T-helper 1 cell (primary cell): Measurements from ENCODE around the gene GTF3C1.

Experiments
- DNase-seq, 5 donors: peaks; one replicate each; pipeline ENCODE4 v3.0.0-alpha.2; 2012 to 2020

GTF3C1 gene

DNA sequence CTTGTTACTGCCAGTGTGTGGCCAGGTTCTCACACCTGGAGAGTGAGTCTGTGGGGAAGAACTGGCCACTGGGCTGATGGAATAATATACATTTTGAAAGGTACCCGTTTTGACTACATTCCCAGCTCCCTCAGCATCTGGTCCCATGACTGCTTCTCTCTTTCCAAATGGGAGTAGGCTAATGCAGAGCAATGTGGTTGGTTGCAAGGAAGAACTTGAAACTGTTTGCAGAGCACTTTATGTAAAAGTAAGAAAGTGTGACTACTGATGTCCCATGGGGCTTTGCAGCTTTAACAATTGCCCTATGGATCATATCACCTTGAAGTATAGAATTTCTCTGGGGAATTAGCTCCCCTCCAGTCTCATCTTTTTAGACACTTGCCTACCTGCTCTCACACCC, 9.2 kb upstream of the GTF3C1 start:
- no peak for DNase-seq

DNA sequence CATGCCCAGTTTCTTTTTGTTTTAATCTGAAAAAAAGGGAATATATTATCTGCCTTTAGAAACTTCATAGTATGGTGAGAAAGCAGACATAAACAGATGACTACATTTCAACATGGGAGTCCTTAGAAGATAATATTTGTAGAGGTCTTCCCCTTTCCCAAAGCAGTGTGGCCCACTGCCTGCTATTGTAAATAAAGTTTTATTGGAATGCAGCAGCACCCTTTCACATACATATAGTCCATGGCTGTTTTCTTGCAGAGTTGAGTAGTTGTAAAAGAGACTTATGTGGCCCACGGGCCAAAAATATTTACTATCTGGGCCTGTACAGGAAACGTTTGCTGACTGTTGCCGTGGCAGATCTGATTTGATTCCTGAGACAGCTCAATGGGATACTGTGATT, 8.7 kb upstream of the GTF3C1 start:
- no peak for DNase-seq

DNA sequence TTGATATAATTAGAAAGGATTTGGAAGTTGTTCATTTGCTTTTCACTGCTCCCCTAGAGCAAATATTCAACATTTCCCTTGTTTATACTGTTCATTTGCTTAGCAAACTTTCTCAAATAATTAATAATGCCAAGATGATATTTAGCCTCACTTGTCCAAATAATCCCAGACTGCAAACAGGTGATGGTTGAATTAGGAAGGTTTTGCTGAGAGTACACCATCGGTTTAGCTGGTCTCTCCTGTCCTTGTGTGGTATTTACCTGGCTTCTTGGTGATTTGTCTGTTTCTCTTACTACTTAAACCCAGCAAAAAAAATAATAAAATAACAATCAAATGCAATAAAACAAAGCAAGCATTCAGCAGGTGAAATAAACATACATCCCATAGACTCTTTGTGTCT, 6.8 kb upstream of the GTF3C1 start:
- no peak for DNase-seq

DNA sequence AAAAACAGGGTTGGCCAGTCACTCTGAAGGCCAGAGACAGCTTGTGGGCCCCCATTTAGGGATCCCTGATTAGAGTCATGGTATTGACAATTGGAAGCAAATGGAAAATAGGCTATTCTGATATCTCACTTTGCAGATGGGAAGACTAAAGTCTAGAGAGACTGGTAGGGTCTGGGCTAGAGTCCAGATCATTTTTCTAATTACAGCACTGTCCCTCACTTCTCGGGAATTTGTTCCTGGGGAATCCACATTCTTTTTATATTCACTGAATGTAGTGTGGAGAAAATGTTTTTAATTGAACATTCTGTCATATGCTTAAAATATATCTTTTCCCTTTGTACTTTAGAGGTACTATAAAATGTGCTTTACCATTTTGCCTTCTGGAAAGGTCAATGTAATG, 1.3 kb upstream of the GTF3C1 start:
- DNase-seq = no peak

DNA sequence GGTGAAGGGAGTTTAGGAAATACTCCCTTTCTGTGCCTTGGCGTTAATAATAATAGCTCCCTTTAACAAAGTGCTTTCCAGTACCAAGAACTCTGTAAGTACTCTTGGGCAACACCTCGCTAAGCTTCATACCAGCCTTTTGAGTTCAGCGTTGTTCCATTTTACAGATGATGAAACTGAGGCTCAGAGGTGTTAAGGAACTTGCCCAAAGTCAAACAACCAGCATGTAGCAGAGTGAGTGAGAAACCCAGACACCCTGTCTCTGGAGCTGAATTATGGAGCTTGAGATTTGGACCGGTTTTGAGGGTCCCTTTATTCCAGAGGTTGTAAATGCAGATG, 838 bp upstream of the GTF3C1 start:
- no peak for DNase-seq

DNA sequence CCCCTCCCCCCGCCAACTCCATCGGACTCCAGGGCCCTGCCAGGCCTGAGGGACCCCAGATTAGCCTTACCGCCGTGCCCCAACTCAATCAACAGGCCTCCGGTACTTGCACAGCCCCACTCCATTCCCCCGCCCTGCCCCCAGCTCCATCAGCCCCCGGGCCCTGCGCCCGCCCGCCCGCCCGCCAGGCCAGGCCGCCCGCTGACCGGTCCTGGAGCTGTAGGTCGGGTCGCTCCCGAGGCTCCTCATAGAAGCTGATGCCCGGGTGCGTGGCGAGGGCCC, 308 bp downstream of the GTF3C1 start:
- DNase-seq = peak in 2 of 5 donors; percentile 2 to 10

DNA sequence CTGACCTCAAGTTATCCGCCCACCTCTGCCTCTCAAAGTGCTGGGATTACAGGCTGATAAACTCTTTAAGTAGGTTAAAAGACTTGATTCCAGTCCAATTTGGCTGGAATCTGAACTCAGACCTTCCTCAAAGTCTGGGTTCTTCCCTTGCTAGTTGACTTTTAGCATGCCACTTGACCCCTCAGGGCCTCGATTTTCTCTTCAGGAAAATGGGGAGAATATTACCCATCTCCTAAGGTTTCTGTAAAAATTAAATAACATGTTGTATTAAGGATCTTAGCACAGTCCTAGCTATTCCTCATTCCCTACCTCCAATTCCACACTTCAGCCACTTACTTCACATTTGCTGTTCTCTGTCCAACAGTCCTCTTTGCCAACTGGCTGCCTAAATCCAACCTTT, 1.9 kb downstream of the GTF3C1 start:
- DNase-seq = no peak

DNA sequence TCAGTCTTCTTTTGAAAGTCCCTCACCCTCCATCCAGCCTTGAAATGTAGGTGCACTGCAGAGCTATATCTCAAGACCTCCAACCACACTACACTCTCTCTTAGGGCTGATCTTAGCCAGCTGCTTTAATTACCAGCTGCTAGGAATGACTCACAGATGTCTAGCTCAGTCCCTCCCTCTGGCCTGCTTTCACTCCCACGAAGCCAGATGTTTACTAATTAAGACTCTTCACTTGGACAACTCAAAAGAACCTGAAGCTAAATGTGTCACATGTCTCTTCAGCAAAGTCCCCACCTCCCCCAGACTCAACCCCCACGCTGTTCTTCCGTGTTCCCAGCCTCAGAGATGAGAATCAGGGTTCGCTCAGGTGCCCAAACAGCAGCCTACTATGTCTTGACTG, 2.6 kb downstream of the GTF3C1 start:
- DNase-seq = peak in 1 of 5 donors; percentile 19

DNA sequence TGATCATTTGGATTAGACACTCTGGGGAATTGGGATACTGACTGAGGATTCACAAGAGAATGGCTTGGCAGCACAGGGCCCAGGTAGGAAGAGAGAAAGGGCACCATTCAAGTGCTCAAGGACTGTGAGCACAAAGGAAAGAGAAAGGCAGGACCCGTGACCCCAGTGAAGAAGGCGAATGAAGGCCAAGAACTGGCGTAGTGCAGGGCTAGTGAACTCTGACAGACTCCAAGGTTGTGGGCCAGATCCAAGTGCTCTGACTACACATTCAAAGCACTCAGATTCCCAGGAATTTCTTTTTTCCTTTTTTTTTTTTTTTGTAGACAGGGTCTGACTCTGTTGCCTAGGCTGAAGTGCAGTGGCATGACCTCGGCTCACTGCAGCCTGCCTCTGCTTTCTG, 5.0 kb downstream of the GTF3C1 start:
- no peak for DNase-seq

DNA sequence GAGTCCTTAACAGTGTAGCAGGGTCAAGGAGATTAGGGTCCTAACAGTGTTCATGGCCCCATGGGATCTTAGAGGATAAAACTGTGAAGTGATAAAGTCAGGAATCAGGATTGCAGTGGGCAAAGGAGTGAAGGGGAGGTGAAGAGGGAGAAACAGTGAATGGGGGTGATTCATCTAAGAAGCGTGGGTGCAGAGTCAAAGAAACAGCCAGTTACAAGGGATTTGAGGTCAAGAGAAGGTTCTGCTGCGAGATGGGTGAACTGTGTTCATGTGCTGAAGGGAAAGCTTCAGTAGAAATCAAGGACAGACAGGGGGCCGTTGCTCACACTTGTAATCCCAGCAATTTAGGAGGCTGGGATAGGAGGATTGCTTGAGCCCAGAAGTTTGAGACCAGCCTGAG, 5.9 kb downstream of the GTF3C1 start:
- DNase-seq = no peak

DNA sequence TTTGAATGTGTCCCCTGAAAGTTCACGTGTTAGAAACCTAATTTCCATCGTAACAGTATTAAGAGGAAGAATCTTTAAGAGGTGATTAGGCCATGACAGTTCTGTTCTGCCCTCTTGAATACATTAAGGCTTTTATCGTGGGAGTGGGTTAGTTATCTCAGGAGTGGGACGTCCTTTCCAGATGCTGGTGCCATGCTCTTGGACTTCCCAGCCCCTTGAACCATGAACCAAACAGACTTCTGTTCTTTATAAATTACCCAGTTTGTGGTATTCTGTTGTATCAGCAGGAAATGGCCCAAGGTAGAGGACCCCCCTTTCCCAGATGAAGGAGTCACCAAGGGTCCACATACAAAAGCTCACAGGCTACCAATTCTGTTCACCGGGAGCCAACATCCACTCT, 10.1 kb downstream of the GTF3C1 start:
- DNase-seq = no peak

DNA sequence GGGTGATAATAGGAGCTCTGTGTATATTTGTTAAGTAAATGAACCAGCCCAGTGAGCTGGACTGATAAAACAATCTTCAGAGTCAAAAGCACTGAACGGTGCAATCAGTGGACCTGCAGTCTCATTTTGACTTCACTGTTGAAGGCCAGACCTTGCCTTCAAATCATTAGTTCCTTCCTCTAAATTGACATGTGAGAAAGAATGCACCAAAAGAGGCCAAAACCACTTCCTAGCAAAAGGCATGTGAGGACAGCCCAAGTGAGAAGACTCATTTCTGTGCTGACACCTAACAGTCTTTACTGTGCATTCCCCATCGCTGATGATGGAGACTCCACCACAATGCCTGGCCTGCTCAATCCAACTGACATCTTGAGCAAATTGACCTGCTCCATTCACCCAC, 10.6 kb downstream of the GTF3C1 start:
- DNase-seq = peak in 1 of 5 donors; percentile 6

DNA sequence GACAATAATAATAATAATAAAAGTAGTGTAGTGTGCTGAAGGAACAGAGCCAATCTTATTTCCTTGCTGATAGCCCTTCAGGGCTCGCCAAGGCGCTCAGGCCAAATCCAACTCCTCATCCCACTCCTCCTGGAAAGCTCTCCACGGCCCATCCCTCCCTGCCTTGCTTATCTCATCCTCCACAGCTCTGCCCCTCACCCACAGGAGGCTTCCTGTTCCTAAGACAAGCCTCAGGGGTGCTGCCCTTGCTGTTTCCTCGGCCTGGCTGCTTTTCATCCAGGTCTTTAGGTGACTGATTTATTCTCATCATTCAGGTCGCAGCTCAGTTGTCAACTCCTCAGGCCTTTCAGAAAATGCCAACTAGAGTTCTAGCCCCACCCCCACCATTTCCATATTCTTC, 11.2 kb downstream of the GTF3C1 start:
- no peak for DNase-seq

DNA sequence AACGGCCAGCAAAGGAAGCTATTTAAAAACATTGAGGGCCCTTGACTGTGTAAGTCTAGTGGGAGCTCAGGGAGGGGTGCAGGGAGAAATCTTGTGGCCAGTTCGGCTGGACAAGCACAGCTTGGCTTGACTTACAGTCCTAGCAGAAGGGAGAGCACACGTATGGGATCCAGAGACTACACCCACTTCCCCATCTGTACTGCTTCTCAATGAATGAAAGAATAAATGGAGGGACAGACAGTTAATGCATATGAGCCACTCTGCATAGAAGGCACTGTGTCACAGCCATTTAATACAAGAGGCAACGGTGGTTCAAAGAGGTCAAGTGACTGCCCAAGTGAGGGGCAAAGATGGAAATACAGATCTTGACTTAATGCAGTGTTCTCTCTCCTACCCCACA, 15.5 kb downstream of the GTF3C1 start:
- DNase-seq = no peak

DNA sequence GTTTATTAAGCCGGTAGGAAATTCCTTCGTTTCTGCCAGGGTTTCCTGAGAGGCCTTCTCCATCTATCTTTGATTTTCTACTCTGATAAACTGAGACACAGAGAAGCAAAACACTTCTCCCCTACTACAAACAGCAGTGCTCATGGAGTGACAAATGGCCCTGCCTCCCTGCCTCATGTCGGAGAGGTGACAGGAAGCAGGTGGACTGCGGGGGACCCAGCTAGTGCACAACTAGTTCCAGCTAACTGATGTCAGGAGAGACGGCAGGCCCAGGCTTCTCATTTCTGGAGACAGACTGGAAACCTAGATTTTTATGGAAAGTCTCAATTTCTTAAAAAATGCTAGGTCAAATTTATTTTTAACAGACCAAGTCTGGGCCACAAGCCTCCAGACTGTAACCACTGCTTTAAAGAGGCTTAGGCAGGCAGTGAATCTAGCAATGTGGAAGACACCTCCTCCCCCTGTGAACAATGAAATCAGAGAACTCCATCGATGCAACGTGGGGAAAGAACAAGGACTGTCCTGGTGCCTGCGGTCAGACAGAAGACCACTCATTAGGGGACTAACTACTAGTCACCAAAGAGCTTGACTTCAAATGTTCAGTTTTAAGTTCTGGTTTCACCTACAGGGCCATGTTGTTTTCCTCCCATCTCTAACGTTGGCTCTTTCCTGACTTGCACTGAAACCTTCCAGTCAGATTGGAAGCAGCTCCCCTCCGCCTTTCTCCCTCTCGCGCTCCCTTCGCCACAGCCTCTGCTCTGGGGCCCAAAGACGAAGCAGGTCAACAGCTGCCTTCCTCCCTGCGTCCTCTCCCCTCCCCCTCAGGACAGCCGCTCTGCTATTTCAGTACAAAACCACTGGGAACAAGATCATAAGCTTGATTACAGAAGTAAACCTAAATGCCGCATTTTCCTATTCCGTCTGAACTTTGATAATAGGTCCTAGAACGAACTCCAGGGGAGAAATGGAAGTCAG, 17.6 kb downstream of the GTF3C1 start:
- DNase-seq = no peak

DNA sequence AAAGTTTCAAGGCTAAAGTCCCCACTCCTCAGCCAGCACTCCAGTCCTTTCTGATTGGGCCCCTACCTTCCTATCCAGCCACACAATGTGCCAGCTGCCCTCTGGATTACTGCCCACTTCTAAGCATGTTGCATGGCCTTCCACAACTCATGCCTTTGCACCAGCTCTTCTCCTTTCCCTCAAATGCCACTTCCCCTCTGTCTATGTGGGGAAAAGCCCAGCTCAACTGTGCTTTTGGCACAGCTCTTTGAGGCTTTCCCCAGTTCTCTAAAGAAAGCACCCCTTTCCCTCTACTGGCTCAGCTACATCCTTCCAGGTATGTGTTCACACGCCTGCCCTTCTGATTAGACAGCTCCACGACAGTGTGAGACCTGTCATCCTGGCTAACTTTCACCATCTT, 18.5 kb downstream of the GTF3C1 start:
- no peak for DNase-seq

DNA sequence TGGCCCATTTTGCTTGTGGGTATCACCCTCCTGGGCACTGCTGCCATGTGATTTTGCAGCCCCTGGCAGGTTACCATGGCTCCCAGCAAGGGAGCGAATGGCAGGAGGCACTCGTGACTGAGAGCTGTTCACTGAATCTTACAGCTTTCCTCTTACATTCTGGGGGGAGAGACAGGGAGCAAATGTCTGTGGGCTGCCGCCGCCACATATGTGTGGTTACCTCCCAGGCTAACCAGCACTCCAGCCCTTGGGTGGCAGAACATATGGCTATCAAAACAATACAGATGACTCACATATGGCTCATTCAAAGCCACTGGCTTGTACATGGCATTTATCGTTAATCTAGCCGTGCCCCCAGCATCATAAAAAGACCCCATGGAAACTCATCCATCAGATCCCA, 19.8 kb downstream of the GTF3C1 start:
- no peak for DNase-seq

DNA sequence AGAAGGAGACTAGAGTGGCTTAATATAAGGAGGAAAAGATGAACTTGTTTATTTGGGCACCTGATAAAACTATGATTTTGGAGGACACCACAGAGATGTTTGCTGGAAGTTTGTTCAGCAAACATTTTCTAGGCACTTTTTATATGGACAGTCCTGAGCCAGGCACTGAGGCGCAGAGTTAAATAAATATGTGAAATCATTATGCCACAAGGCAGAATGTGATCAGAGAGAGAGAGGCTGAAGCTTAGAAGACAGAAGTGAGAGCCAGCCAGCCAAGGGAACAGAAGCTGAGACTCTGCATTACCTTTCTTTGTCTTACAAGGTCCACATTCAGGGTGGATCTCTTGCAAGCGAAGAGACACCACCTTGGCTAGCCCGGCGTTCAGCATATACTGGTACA, 21.4 kb downstream of the GTF3C1 start:
- no peak for DNase-seq

DNA sequence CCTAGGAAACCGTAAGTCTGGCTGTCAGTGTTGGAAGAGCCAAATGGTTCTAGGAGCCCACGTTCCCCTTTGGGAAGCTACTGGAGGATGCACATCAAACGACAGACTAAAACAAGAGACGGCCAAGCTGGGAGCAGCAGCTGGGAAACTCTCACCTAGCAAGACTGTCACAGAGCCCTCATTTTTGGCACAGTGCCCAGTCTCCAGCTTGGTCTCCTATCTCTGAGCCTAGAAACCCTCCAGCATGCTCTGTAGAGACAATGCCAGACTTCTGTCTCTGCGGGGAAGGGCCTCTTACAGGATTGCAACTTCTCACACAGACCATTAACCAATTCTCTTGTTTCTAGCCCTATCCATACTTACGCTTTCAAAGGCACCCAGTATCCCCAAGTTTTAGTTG, 23.5 kb downstream of the GTF3C1 start:
- no peak for DNase-seq

DNA sequence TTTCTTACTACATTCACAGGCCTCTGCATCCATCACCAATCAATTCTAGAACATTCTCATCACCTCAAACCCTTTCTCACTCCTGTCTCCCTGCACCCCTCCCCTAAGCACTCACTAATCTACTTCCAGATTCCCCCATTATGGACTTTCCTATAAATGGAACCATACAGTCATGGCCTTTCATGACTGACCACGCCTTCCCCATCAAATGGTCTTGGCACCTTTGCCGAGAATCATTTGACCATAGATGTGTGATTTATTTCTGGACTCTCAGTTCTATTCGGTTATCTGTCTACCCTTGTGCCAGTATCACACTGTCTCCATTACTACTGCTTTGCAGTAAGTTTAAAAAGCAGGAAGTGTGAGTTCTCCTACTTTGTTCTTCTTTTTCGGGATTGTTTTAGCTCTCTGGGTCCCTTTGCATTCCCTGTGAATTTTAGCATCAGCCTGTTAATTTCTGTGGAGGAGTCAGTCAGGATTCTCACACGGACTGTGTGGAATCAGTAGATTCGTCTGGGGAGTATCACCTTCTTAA, 27.5 kb downstream of the GTF3C1 start:
- DNase-seq = no peak

DNA sequence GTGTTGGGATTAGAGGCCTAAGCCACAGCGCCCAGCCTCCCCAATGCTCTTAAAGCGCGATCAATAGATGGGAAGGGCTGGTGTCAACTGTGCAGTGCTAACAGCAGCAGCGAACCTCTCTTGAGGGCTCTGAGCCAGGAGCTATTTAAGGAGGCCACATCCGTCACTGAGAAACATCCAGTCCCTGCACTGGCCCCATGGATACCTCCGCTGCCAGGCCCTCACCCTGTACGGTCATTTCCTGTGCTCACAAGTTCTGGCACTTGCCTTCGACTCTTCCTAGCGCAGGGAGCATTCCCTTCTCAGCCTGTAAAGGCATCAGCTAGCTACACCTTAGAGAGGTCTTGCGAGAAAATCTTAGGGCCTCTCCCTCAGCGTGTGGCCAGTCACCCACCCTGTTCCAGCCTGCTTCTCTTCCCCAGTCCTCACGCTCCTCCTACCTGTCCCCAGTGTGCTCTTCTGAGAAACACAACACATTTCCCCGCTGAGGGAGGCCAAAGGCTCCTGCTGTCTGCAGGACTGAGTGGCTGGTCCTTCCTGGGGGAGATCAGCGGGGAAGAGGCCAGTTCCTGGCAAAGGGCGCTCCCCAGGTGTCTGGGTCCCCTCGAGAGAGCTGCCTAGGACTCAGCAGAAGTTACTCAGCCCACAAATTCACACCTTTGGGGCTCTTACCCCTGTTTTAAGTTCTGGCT, 28.6 kb downstream of the GTF3C1 start:
- DNase-seq = no peak

DNA sequence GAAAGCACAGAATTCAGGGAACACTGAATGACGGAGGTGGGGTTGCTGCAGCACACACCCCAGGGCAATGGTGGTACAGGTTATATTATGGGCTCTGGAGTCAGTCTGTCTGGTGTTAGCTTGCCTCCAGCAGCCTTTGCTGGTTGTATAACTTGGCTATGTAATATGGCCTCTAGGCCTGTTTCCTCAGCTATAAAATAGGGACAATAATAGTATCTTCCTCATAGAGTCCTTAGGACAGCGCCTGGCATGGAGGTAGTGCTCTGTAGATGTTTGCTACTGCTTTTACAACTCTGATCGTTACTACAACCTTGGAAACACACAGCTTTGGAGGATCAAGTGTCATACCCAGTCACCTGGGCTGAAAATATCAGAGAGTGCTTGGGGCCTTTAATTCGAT, 31.5 kb downstream of the GTF3C1 start:
- DNase-seq = no peak

DNA sequence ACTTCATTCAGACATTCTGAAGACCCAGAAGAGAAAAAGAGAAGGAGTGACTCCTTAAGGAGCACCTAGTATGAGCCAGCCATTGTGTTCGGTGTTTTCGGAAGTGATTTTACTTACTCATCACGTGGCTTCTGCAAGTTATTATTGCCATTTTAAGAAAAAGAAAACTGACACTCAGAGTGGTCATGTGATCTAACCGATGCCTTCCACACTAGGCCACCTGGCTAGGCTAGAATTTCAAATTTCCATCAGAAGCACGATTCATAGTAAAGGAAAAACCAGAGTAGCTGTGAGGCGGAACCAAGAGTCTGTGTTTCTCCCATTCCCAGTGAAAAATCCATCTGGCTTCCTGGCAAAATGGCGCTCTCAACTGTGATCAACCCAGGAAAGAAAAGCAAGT, 32.0 kb downstream of the GTF3C1 start:
- no peak for DNase-seq

DNA sequence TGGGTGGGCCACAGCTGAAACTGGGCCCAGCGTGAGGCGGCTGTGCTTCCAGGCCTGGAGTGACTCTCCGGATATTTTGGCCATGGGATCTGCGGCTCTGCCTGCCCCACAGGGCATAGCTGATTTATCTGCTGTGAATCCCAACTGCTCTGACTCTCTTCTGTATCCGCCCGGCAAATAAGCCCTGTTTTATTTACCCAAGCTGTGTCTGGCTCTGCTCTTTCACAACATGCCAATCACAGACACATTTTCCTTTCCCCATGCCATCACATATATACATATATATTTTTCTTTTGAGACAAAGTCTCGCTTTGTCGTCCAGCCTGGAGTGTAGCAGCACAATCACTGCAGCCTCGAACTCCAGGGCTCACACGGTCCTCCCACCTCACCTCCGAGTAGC, 33.3 kb downstream of the GTF3C1 start:
- no peak for DNase-seq
